NCI-H2196 treated with DMSO at 0.1 percent for 48 hours (cell line): ENCODE data around the gene THAP2.
"Not testable (repeated sequence)": the region's sequence is repeated elsewhere in the genome, so short reads cannot be mapped to it uniquely, and the experiment has no call there.

ENCODE experiments used
- DNase-seq: peaks from one replicate; lab custom pipeline; 2025; ENCODE audit not compliant: unreplicated experiment; lab: John Stamatoyannopoulos, UW

The THAP2 gene

DNA sequence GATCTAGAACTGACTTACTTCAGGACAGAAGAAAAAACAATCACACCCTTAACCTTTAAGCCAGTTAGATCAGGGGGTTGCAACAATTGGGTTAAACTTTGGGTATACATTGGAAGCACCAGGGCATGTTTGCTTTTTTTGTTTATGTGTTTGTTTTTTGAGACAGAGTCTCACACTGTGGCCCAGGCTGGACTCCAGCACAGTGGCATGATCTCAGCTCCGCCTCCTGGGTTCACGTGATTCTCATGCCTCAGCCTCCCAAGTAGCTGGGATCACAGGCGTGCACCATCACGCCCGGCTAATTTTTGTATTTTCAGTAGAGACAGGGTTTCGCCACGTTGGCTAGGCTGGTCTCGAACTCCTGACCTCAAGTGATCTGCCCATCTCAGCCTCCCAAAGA is 38.1 kb downstream of the THAP2 start:
- DNase-seq: not testable (repeated sequence)

DNA sequence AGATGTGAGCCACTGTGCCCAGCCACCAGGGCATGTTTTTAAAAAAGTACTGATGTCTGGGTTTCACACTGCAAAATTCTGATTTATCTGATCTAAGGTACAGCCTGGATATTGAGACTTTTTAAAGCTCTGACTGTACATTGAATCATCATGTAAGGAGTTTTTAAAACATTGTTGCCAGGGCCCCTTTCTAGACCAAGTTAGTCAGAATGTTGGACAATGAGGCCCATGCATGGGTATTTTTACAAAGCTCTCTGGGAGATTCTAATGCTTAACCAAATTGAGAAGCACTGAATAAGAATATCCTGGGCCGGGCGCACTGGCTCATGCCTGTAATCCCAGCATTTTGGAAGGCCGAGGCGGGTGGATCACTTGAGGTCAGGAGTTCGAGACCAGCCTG is 38.5 kb downstream of the THAP2 start:
- DNase-seq: no peak

DNA sequence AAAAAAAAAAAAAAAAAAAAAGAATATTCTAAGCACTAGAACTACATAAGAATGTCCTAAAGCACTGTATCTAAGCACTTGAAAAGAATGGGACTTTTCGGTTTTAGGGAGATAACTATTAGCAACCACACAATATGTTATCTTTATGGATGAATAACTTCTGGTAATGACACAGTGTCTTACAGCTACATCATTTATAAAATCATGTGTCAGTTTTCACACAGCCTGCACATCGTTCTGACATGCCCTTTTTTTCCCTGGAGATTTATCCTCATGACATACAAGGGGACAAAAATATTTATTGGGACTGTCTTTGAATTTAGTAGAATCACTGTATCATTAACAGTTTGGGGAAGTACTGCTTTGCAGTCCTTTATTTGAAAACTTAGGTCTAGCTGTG is 39.1 kb downstream of the THAP2 start:
- DNase-seq: no peak

DNA sequence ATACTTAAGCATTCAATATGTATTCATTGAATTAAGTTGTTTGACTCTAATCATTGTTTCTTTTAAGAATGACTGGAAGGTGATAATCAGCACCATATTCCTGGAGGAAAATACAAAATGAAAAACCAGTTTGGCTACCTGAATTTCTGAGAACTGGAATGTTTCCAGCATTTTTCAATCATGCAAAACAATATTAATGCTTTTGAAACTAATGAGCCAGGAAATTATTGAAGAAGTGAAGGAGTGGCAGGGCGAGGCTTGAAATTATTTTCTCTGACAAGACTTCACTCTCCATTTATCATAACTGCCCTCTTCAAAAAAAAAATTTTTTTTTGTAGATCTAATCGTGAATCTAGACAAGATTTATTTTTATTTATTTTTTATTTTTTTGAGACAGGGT is 40.8 kb downstream of the THAP2 start:
- DNase-seq: no peak

DNA sequence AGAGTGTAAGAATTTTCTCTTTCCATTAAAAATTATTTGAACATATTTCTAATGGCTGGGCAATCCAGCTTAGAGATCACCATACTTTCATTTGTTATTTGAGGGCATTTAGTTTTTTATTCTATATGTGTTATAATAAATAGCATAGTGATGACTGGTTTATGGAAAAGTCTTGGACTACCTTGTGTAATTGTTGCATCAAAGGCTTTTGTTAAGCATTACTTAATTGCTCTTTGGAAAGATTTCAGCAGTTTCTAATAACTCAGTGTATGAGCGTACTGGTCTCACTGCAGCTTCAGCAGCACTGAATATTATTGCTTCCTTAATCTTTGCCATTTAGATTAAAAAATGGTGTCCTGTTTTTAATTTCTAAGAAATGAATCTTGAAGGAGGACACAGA is 44.6 kb downstream of the THAP2 start:
- no peak for DNase-seq

DNA sequence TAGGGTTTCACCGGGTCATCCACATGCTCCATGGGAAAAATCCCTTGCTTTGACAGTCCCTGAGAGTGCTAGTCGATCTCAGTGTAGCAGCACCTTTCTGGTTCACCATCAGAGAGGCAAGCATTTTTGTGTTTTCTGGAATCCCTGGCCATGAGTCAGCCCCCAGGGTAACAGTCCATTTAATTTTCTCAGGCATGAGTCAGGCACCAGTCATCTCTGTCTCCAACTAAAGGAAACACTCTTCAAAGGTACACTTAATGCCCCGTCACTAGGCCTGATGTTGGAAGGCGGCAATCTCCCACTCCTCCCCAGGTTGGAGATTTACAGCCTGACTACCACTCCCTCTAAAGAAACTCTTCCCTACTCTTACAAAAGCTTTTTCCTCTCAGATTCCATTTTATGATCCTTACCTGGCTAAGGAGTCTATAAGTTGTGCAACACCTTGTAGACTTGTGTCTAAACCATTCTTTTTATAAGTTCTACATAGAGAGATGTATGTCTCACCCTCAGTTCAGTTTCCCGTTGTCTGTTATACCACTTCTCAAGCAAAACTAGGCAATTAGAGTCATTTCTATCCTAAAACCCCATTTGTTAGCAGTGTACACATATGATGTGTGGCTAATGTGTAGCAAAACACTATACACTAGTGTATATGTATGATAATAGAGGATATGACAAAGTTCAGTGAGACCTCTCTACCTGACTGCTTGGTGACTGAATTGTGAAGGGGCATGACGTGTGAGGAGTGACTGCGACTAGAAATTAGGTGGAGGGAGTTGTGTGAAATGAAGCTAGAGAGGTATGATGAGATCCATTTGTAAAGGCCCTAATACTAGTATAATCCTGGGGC is 46.4 kb downstream of the THAP2 start:
- DNase-seq: no peak

DNA sequence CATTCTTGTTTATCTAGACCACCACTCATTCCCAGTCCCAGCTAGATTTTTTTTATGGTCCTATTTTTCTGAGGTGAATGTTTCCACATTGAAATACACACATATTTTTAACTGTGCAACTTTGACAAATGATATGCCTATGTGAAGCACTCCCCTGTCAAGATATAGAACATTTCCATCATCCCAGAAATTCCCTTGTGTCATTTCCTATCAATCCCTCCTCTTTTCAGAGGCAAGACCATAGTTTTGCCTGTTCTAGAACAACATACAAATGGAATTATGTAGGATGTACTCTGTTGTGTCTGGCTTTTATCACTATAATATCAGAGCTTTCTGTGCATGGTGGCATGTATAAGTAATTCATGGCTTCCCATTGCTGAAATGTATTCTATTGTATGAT is 54.5 kb downstream of the THAP2 start:
- no peak for DNase-seq

DNA sequence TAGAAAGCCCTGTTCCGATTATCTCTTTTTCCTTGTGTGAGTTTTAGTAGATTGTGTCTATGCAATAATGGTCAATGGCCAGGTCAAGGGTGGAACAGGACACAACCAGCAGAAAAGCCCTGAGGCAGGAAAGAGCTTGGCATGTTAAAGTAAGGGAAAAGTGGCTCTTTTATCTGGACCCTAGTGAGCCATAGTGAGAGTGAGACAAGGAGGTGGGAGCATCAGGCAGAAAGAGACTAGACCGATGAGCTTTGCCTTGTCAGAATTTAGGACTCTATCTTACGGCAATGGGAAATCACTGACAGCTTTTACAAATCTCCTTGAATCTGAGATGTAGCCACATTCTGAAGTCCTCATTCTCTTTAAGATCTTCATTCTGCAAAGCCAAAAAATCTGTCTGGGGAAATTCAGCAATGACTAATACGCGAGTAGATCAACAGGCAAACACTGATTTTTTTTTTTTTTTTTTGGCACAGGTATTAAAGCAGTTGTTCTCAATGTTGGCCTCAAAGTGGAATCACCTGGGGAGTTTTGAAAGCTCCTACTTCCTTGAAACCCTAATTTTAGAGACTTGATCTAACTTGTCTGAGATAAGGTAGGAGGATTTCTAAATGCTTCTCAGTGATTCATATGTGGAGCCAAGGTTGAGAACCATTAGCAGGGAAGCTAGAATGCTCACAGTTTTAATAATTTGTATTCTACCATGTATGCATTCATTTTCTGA is 55.7 kb downstream of the THAP2 start:
- no peak for DNase-seq

DNA sequence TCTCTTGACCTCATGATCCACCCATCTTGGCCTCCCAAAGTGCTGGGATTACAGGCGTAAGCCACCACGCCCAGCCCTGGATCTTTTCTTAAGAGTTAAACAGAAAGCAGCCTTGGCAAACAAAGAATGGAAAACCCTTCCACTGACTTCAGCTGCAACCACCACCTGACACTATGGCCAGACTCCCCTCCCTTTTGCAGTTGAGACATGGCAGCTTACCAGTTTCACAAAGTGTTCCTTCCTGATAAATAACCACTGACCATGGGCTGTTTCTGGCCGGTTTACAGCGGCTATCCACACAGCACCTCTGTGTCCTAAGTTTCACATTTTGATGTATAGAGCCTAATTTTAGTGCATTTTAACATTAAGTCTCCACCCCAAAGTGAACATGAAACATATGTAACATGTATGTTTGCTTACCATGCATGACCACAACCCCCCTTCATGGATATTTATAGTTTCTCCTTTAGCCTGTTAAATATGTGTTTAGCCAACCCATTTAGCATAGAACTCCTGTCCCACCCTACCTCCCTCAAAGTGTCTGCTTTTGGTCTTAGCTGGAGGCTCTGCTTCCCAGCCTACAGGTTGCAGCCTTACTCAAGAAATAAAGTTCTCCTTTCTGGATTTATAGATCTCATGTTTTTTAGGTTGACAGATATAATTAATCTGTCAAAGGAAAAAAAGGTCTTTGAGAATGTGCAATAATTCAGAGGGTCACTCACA is 57.8 kb downstream of the THAP2 start:
- DNase-seq: no peak

DNA sequence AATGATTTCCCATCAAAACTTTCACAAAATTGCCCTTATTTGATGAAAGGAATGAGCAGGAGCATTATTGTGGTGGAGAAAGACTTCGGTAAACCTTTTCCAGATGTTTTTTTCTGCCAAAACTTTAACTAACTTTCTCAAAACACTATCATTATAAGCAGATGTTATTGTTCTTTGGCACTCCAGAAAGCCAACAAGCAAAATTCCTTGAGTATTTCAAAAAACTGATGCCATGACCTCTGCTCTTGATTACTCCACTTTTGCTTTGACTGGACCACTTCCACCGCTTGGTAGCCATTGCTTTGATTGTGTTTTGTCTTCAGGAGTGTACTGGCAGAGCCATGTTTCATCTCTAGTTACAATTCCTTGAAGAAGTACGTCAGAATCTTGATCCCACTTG is 60.9 kb downstream of the THAP2 start:
- DNase-seq: no peak

DNA sequence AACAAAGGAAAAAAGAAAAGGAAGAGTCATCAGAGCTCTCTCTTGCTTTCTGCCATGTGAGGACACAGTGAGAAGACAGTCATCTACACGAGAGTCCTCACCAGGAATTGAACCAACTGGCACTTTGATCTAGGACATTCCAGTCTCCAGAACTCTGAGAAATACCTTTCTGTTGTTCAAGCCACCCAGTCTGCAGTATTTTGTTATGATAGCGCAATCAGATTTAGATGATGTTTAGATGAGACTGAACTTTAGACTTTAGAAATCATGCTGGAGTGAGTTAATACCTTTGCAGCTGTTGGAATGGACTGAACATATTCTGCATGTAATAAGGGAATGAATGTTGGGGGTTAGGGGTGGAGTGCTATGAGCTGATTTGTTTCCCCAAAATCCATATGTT is 62.4 kb downstream of the THAP2 start:
- DNase-seq: no peak

DNA sequence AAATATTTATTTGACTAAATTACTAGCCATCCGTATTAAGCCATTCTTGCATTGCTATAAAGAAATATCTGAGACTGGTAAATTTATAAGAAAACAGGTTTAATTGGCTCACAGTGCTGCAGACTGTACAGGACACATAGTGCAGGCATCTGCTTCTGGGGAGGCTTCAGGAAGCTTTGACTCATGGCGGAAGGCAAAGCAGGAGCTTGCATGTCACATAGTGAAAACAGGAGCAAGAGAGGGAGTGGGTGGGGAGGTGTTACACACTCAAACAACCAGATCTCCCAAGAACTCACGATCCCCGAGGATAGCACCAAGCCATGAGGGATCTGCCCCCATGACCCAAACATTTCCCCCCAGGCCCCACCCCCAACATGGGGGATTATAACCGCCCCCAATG is 63.9 kb downstream of the THAP2 start:
- no peak for DNase-seq
